Mucosa of stomach (tissue), 1 donor: ENCODE data around the gene TMEM94.
"Not testable (repeated sequence)": the region's sequence is repeated elsewhere in the genome, so short reads cannot be mapped to it uniquely, and the experiment has no call there.

Experiments used
- H3K27me3 ChIP-seq: one replicate; pipeline ENCODE4 v1.7.0; 2013; ENCODE audit warnings: mild to moderate bottlenecking, low read length; ENCODE audit not compliant: control insufficient read depth, insufficient read depth
- H3K36me3 ChIP-seq: one replicate; pipeline ENCODE4 v1.7.0; 2013; ENCODE audit warnings: low read length; ENCODE audit not compliant: control insufficient read depth, insufficient read depth
- H3K4me1 ChIP-seq: one replicate; pipeline ENCODE4 v1.7.0; 2013; ENCODE audit warnings: mild to moderate bottlenecking, low read length; ENCODE audit not compliant: control insufficient read depth, insufficient read depth
- H3K4me3 ChIP-seq: one replicate; pipeline ENCODE4 v1.7.0; 2013; ENCODE audit warnings: low read length
- H3K9ac ChIP-seq: one replicate; pipeline ENCODE4 v1.7.0; 2013; ENCODE audit warnings: mild to moderate bottlenecking, low read length, moderate library complexity
- H3K9me3 ChIP-seq: one replicate; pipeline ENCODE4 v1.7.0; 2013; ENCODE audit warnings: mild to moderate bottlenecking, low read length, moderate library complexity; ENCODE audit not compliant: control insufficient read depth
- donor health status: Pancreatic carcinoma.

TMEM94 gene

DNA sequence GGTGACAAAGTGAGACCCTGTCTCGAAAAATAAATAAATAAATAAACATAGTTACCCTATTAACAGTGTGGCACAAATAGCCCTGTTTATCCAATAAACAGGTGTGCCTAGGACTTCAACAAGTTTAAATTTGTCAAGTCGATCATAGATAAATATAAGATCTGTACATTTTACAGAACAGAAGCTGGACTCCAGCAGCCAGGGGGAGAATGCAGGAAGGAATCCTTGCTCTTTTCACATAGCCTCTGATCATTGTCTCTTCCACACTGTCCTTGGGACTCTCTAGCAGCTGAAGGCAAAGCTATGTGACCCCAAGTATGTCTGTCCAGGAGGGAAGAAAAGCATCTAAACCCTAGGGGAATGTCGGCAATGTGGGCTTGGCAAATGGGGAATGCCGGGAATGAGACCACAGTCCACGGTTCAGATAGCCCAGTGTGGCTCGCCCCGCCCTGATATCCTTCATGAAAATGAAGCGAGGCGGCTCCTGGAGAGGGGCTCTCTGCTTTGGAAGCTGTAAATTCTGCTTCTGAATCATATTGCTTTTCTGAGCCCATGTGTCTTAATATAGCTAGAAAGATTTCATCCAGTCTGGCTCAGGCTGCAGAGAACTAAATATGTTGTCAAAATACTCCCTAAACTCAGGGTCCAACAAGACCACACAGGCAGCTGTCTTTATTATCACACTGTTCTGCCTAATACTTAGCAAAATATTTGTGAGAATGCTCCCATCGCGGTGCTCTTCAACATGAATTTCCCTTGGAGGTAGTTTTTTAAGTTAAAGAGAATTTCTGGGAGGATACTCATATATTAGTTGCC is 26.1 kb upstream of the TMEM94 start:
- Histone ChIP-seq H3K9ac (peak overlapping the region; percentile 23), H3K27me3 (no peaks in the 10 kb centered on the region), H3K4me1 (peaks cover 29% of the 10 kb centered on the region), H3K9me3 (no peaks in the 10 kb centered on the region), H3K36me3 (no peaks in the 10 kb centered on the region), H3K4me3 (no peak overlapping the region)

GRCh38 chr17:75433218-75433783 is 23.1 kb upstream of the TMEM94 start:
- H3K4me1 ChIP-seq, result peaks cover 34% of the 10 kb centered on the region
- no peaks in the 10 kb centered on the region for H3K27me3 ChIP-seq
- H3K36me3 ChIP-seq, result no peaks in the 10 kb centered on the region
- no peak overlapping the region for H3K4me3 ChIP-seq
- H3K9ac ChIP-seq, result no peak overlapping the region
- H3K9me3 ChIP-seq, result no peaks in the 10 kb centered on the region

GRCh38 chr17:75434433-75434832 is 22.0 kb upstream of the TMEM94 start:
- peaks cover 23% of the 10 kb centered on the region for H3K4me1 ChIP-seq
- H3K4me3 ChIP-seq, result not testable (repeated sequence)

DNA sequence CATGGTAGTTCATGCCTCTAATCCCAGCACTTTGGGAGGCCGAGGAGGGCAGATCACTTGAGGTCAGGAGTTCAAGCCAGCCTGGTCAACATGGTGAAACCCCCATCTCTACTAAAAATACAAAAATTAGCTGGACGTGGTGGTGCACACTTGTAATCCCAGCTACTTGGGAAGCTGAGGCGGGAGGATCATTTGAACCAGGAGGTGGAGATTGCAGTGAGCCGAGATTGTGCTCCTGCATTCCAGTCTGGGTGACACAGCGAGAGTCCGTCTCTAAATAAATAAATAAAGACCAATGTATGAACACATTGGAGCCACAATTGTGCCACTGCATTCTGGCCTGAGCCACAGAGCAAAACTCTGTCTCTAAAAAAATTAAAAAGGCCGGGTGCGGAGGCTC is 19.0 kb upstream of the TMEM94 start:
- peaks cover 17% of the 10 kb centered on the region for H3K4me1 ChIP-seq
- H3K4me3 ChIP-seq, H3K9ac ChIP-seq: not testable (repeated sequence)

More at GRCh38 chr17:75434433-75434832, 22.0 kb upstream of the TMEM94 start:
- H3K9me3 ChIP-seq, H3K36me3 ChIP-seq, H3K27me3 ChIP-seq, H3K9ac ChIP-seq: not testable (repeated sequence)

DNA sequence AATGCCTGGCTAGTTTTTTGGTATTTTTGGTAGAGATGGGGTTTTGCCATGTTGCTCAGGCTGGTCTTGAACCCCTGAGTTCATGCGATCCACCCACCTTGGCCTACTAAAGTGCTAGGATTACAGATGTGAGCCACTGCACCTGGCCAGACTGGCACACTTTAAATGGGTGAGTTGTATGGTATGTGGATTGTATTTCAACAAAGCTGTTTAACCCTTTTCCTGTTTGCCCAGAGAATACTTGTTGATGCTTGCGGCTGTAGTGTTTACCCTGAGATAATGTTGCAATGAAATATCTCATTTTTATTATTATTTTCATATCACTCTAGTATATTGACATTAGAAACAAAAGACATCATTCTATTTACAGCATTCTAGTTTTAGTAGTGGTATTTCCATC is 17.1 kb upstream of the TMEM94 start:
- H3K4me3 ChIP-seq, result no peak overlapping the region
- no peaks in the 10 kb centered on the region for H3K9me3 ChIP-seq
- no peaks in the 10 kb centered on the region for H3K36me3 ChIP-seq
- H3K4me1 ChIP-seq, result peaks cover 17% of the 10 kb centered on the region
- H3K9ac ChIP-seq, result no peak overlapping the region
- no peaks in the 10 kb centered on the region for H3K27me3 ChIP-seq

More for the DNA sequence above, 19.0 kb upstream of the TMEM94 start:
- not testable (repeated sequence) for H3K9me3 ChIP-seq, H3K27me3 ChIP-seq, H3K36me3 ChIP-seq

- peaks cover 10% of the 10 kb centered on the region for H3K4me1 ChIP-seq
- no peaks in the 10 kb centered on the region for H3K36me3 ChIP-seq
- no peak overlapping the region for H3K4me3 ChIP-seq
- no peaks in the 10 kb centered on the region for H3K27me3 ChIP-seq
- H3K9ac ChIP-seq, result no peak overlapping the region
- no peaks in the 10 kb centered on the region for H3K9me3 ChIP-seq
Measured at GRCh38 chr17:75440738-75441448, 15.5 kb upstream of the TMEM94 start.

DNA sequence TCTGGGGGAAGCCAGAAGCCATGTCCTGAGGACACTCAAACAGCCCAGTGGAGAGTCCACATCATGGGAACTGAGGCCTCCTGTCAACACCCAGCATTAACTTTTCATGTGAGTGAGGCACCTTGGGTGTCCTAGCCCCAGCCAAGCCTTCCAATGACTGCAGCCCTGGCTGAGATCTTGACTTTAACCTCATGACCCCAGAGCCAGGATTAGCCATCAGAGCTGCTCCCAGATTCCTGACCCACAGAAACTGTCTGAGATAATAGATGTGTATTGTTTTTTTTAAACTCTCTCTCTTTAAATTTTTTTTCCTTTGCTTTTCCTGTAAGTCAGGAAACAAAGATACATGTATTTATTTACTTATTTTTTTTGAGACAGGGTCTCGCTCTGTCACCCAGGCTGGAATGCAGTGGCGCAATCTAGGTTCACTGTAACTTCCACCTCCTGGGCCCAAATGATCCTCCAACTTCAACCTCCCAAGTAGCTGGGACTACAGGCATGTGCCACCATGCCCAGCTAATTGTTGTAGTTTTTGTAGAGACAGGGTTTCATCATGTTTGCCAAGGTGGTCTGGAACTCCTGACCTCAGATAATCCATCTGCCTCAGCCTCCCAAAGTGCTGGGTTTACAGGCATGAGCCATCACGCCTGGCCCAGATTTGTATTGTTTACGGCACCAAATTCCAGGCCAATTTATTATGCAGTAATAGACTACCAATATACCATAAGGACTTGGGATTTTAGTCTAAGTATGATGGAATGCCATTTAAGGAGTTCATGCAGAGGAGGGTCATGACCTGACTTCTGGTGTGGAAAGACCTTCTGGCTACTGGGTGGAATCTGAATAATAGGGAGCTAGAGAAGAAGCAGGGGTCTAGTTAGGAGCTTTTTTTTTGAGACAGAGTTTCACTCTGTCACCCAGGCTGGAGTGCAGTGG is 14.0 kb upstream of the TMEM94 start:
- Histone ChIP-seq H3K27me3 (no peaks in the 10 kb centered on the region), H3K4me1 (peaks cover 3% of the 10 kb centered on the region), H3K9ac (no peak overlapping the region), H3K4me3 (no peak overlapping the region), H3K36me3 (no peaks in the 10 kb centered on the region), H3K9me3 (no peaks in the 10 kb centered on the region)

GRCh38 chr17:75445296-75445695 is 11.1 kb upstream of the TMEM94 start:
- H3K4me1 ChIP-seq, result peaks cover 9% of the 10 kb centered on the region
- H3K9me3 ChIP-seq, result no peaks in the 10 kb centered on the region
- no peaks in the 10 kb centered on the region for H3K36me3 ChIP-seq
- H3K9ac ChIP-seq, result no peak overlapping the region
- no peak overlapping the region for H3K4me3 ChIP-seq
- no peaks in the 10 kb centered on the region for H3K27me3 ChIP-seq

DNA sequence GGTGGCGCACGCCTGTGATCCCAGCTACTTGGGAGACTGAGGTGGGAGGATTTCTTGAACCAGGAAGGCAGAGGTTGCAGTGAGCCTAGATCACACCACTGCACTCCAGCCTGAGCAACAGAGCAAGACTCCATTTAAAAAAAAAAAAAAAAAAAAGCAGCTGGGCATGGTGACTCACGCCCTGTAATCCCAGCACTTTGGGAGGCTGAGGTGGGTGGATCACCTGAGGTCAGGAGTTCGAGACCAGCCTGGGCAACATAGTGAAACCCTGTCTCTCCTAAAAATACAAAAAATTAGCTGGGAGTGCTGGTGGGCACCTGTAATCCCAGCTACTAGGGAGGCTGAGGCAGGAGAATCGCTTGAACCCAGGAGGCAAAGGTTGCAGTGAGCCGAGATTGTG is 10.5 kb upstream of the TMEM94 start:
- not testable (repeated sequence) for H3K4me3 ChIP-seq, H3K9me3 ChIP-seq, H3K27me3 ChIP-seq, H3K36me3 ChIP-seq, H3K9ac ChIP-seq, H3K4me1 ChIP-seq

- no peaks in the 10 kb centered on the region for H3K9me3 ChIP-seq
- peaks cover 8% of the 10 kb centered on the region for H3K4me1 ChIP-seq
- H3K9ac ChIP-seq, result no peak overlapping the region
- H3K4me3 ChIP-seq, result no peak overlapping the region
- no peaks in the 10 kb centered on the region for H3K36me3 ChIP-seq
- H3K27me3 ChIP-seq, result no peaks in the 10 kb centered on the region
Measured at GRCh38 chr17:75447951-75448856, 8.2 kb upstream of the TMEM94 start.

DNA sequence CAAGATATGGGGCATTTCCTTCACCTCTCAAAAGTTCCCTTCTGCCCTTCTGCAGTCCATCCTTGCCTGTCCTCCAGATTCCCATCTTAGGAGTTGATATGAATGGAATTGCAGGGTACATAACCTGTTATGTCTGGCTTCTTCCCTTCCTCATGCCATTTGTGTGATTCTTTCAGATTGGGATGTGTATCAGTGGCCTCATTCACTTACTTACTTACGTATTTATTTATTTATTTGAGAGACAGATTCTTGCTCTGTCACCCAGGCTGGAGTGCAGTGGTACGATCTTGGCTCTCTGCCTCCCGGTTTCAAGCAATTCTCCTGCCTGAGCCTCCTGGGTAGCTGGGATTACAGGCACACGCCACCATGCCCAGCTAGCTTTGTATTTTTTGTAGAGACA is 6.2 kb upstream of the TMEM94 start:
- no peak overlapping the region for H3K4me3 ChIP-seq
- peaks cover 16% of the 10 kb centered on the region for H3K4me1 ChIP-seq
- H3K9me3 ChIP-seq, result no peaks in the 10 kb centered on the region
- no peaks in the 10 kb centered on the region for H3K36me3 ChIP-seq
- H3K27me3 ChIP-seq, result no peaks in the 10 kb centered on the region
- no peak overlapping the region for H3K9ac ChIP-seq
